Neural crest cell (in vitro differentiated cells): ENCODE data around the gene ALK. TPM values are rescaled to one million over a fixed set of nuclear protein-coding genes. Genes with fewer than 3 reads are reported as not detected.

Experiments
- DNase-seq: peaks from one replicate; pipeline ENCODE4 v3.0.0; 2021; ENCODE audit warnings: low read depth, mixed read lengths, low spot score
- H3K27ac Mint-ChIP-seq: one replicate; pipeline ENCODE4 v1.8.0; 2021; ENCODE audit warnings: mild to moderate bottlenecking, mixed read lengths; ENCODE audit not compliant: unreplicated experiment
- H3K27me3 Mint-ChIP-seq: 2 replicates; pipeline ENCODE4 v1.8.0; 2021; ENCODE audit warnings: low read depth, mild to moderate bottlenecking, mixed read lengths
- H3K36me3 Mint-ChIP-seq: 2 replicates; pipeline ENCODE4 v1.8.0; 2021; ENCODE audit warnings: low read depth, mild to moderate bottlenecking, mixed read lengths
- H3K4me1 Mint-ChIP-seq: 2 replicates; pipeline ENCODE4 v1.8.0; 2021; ENCODE audit warnings: mixed read lengths
- H3K4me3 Mint-ChIP-seq: one replicate; pipeline ENCODE4 v1.8.0; 2021; ENCODE audit warnings: mild to moderate bottlenecking, mixed read lengths
- H3K9me3 Mint-ChIP-seq: 2 replicates; pipeline ENCODE4 v1.8.0; 2021; ENCODE audit warnings: mixed read lengths
- CTCF ChIP-seq: fragments of 200-600 bp; sonication (generic); conservative IDR thresholded peaks from 2 replicates; pipeline ENCODE4 v1.5.0; 2021; ENCODE audit warnings: antibody characterized with exemption, mild to moderate bottlenecking
- total RNA-seq: library from RNA; stranded (reverse); gene quantifications from 2 replicates; pipeline ENCODE4 v1.2.1, GENCODE V29; 2021

The ALK gene
- total RNA-seq, 1 donor from 2014 or later = 2.0 TPM

DNA sequence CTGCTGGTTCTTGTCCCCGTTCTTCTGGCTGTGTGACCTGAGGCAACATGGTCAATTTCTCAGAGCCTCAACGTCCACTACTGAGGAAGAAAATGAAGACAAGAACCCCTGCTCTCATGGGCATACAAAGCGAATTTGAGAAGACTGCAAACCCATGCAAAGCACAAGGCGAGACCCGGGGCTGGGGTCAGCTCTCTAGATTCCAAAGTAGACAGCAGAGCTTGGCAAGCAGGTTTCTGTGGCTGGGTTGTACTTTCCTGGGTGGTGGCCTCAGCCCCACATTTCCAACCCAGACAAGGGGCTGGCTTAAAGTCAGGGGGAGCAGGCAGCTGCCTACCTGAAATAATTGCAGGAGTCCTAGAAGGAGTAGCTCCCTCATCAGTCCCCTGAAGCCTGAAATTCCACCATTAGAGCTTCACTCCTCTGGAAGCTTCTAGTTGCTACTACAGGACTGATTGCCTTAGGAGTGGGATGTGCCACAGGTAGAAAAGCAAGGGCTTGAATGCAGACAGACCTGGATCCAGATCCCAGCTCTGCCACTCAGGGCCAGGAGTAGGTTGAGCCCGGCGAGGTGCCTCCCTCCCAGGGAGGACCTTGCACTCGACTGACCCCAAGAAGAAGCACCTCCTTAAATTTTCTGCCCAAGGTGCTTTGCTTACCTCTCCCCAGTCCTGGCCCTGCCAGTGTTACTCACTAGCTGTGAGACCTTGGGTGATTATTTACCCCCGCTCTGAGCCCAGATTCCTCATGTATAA lies 678.6 kb downstream of the ALK start:
- no peaks in the 10 kb centered on the region for H3K4me1 Mint-ChIP-seq
- no peak overlapping the region for H3K27ac Mint-ChIP-seq

GRCh38 chr2:29241955-29242565 lies 679.3 kb downstream of the ALK start:
- peaks cover 14% of the 10 kb centered on the region for H3K27me3 Mint-ChIP-seq
- no peak overlapping the region for H3K27ac Mint-ChIP-seq
- no peaks in the 10 kb centered on the region for H3K9me3 Mint-ChIP-seq
- H3K36me3 Mint-ChIP-seq = no peaks in the 10 kb centered on the region
- TF ChIP-seq CTCF = no peak
- DNase-seq = no peak
- no peaks in the 10 kb centered on the region for H3K4me1 Mint-ChIP-seq
- H3K4me3 Mint-ChIP-seq = no peak overlapping the region

More for the DNA sequence above, 678.6 kb downstream of the ALK start:
- DNase-seq = no peak
- no peak for TF ChIP-seq CTCF
- no peak overlapping the region for H3K4me3 Mint-ChIP-seq
- H3K36me3 Mint-ChIP-seq = no peaks in the 10 kb centered on the region
- peaks cover 14% of the 10 kb centered on the region for H3K27me3 Mint-ChIP-seq
- no peaks in the 10 kb centered on the region for H3K9me3 Mint-ChIP-seq

DNA sequence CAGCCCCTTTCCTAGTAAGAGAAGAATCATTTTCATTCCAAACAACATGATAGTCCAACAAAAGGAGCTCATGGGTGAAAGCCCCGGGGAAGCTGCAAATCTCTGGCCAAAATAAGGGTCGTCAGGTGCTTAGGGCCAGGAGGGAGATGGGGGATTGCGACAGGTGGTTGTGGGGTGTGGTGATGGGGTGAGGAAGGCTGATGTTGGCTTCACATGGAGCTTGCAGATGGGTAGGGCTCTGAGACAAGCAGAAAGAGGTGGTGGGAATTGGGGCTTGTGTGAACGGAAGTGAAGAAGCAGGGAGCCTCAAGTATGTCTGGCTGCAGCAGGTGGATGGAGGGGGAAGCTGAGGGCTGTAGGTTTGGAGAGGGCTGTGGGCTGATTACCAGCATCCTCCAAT lies 680.0 kb downstream of the ALK start:
- H3K4me3 Mint-ChIP-seq = no peak overlapping the region
- no peak for DNase-seq
- H3K4me1 Mint-ChIP-seq = no peaks in the 10 kb centered on the region
- peaks cover 14% of the 10 kb centered on the region for H3K27me3 Mint-ChIP-seq
- H3K27ac Mint-ChIP-seq = peak overlapping the region; percentile 19
- no peaks in the 10 kb centered on the region for H3K9me3 Mint-ChIP-seq
- H3K36me3 Mint-ChIP-seq = no peaks in the 10 kb centered on the region
- no peak for TF ChIP-seq CTCF

DNA sequence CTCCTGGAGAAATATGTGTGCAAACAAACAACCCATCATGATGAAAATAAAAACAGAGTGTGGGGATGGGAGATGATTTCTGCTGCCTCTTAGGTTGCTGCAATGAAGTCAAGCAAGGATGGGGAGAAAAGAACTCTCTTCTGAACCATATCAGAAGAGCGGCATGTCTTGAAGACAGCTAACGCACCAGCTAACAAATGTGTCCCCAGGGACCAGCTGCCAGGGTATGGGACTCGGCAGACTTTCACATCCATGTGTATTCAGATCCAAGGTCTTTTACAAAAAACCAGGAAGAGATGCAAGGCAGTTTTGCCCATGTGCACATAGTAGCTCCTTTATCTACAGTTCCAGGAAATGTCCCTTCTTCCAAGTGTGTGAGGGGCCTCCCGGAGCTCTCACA lies 680.8 kb downstream of the ALK start:
- Mint-ChIP-seq H3K4me3 (no peak overlapping the region), H3K27ac (no peak overlapping the region), H3K9me3 (no peaks in the 10 kb centered on the region), H3K36me3 (no peaks in the 10 kb centered on the region), H3K4me1 (no peaks in the 10 kb centered on the region), H3K27me3 (peaks cover 14% of the 10 kb centered on the region)
- no peak for TF ChIP-seq CTCF
- DNase-seq = no peak

GRCh38 chr2:29239209-29239960 lies 682.0 kb downstream of the ALK start:
- H3K4me3 Mint-ChIP-seq = no peak overlapping the region
- no peak overlapping the region for H3K27ac Mint-ChIP-seq
- no peaks in the 10 kb centered on the region for H3K4me1 Mint-ChIP-seq
- H3K36me3 Mint-ChIP-seq = no peaks in the 10 kb centered on the region
- H3K27me3 Mint-ChIP-seq = peaks cover 14% of the 10 kb centered on the region
- no peak for TF ChIP-seq CTCF
- DNase-seq = no peak
- no peaks in the 10 kb centered on the region for H3K9me3 Mint-ChIP-seq
